Brain microvascular endothelial cell (primary cell): ENCODE measurements around the gene AQP6.

Experiments used
- DNase-seq: peaks from one replicate; pipeline ENCODE4 v3.0.0-alpha.2; 2020
- H3K27ac ChIP-seq: fragments of 250-450 bp; sonication (Bioruptor Pico); 2 replicates; pipeline ENCODE4 v1.5.1; 2020; ENCODE audit warnings: mild to moderate bottlenecking, moderate library complexity
- H3K27me3 ChIP-seq: fragments of 250-450 bp; sonication (Bioruptor Pico); replicated peaks from 2 replicates; pipeline ENCODE4 v1.5.1; 2020; ENCODE audit warnings: mild to moderate bottlenecking
- H3K36me3 ChIP-seq: fragments of 250-450 bp; sonication (Bioruptor Pico); replicated peaks from 2 replicates; pipeline ENCODE4 v1.5.1; 2020; ENCODE audit warnings: mild to moderate bottlenecking
- H3K4me3 ChIP-seq: 2 replicates; pipeline ENCODE4 v1.5.1; 2011; ENCODE audit warnings: low read depth, mild to moderate bottlenecking, control low read depth, low read length, moderate library complexity
- in situ Hi-C: cut with HindIII; loops from 2 replicates; pipeline ENCODE4 v1.10.0; 2017; ENCODE audit warnings: low sequenced_read_pairs, low pct_ligation_motif_present
- TF ChIP-seq, protein P1 (sequence below): IDR thresholded peaks from 2 replicates; pipeline ENCODE4 v1.5.1; 2011; ENCODE audit warnings: low read depth, mild to moderate bottlenecking, moderate library complexity, low read length, control low read depth, inconsistent platforms; ENCODE audit errors: missing control alignments

Gene AQP6

GRCh38 chr12:49956663-49957569, 15.8 kb upstream of the AQP6 start:
- no peaks in the 10 kb centered on the region for H3K36me3 ChIP-seq
- DNase-seq: no peak
- TF ChIP-seq, protein P1, sequence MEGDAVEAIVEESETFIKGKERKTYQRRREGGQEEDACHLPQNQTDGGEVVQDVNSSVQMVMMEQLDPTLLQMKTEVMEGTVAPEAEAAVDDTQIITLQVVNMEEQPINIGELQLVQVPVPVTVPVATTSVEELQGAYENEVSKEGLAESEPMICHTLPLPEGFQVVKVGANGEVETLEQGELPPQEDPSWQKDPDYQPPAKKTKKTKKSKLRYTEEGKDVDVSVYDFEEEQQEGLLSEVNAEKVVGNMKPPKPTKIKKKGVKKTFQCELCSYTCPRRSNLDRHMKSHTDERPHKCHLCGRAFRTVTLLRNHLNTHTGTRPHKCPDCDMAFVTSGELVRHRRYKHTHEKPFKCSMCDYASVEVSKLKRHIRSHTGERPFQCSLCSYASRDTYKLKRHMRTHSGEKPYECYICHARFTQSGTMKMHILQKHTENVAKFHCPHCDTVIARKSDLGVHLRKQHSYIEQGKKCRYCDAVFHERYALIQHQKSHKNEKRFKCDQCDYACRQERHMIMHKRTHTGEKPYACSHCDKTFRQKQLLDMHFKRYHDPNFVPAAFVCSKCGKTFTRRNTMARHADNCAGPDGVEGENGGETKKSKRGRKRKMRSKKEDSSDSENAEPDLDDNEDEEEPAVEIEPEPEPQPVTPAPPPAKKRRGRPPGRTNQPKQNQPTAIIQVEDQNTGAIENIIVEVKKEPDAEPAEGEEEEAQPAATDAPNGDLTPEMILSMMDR: no peak
- H3K4me3 ChIP-seq: no peak overlapping the region
- H3K27ac ChIP-seq: no peak overlapping the region
- H3K27me3 ChIP-seq: peaks cover 60% of the 10 kb centered on the region
- in situ Hi-C loops: loop anchor here (25.0 kb wide), 1 partner anchor 230 kb away; no protein-coding TSS in a partner anchor

DNA sequence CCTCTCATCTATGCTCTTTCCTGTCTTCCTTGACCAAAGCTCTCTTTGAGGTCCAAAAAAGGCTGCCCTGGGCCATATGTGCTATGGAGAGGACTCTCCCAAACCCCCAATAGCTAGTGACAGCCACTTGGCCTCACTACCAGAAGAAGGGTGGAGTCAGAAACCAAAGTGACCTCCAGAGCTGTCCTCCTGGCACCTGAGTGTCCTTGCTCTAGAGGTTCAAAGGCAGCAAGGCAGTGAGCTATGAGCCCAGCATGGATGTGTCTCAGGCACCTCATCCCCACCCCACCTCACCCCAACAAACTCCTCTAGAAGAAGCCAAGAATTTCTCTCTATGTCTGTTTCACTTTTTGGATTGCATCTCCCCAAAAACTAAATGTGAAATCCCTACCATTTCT, 15.2 kb upstream of the AQP6 start:
- in situ Hi-C loops: loop anchor here (25.0 kb wide), 1 partner anchor 230 kb away; no protein-coding TSS in a partner anchor

DNA sequence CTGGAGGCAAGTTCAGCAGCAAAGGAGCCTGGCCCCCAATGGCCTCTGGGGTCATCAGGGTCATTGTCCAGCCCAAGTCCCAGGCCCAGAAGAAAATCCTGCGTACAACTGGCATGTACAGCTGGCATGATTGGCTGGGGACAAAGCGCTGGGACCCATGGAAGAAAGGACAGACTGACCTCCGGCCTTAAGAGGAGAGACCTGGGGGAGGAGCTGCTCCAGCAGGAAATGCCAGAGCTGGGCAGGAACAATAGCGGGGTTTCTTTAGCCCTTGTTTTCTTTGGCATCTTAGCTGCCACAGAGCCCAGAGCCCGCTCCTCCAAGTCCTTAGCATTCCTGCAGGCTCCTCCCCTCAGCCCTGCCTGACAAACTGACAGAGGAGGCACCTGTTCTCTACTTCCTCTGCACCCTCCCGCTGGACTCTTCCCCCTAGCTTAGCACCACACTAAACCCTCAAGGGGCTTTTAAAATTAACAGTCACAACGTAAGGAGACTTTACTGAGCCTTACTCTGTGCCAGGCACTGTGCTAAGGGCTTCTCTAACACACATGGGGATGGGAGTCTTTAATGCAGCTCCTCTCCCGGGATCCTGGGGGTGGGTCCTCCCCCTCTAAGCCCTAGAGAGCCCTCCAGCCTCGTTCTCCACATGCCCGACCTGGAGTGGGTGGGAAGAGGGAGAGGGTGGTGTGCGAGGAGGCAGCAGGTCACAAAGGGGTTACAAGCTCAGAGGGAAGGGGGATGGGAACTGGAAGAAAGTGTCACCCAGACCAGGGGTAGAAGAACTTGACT, 12.9 kb upstream of the AQP6 start:
- no peaks in the 10 kb centered on the region for H3K36me3 ChIP-seq
- in situ Hi-C loops: loop anchor here (25.0 kb wide), 1 partner anchor 227 kb away; no protein-coding TSS in a partner anchor
- no peak overlapping the region for H3K4me3 ChIP-seq
- TF ChIP-seq, protein P1: no peak
- no peak overlapping the region for H3K27ac ChIP-seq
- peaks cover 66% of the 10 kb centered on the region for H3K27me3 ChIP-seq
- no peak for DNase-seq

More for the DNA sequence above, 15.2 kb upstream of the AQP6 start:
- Histone ChIP-seq H3K36me3 (no peaks in the 10 kb centered on the region), H3K27me3 (peaks cover 64% of the 10 kb centered on the region), H3K4me3 (no peak overlapping the region), H3K27ac (no peak overlapping the region)
- DNase-seq: no peak
- TF ChIP-seq, protein P1: no peak

DNA sequence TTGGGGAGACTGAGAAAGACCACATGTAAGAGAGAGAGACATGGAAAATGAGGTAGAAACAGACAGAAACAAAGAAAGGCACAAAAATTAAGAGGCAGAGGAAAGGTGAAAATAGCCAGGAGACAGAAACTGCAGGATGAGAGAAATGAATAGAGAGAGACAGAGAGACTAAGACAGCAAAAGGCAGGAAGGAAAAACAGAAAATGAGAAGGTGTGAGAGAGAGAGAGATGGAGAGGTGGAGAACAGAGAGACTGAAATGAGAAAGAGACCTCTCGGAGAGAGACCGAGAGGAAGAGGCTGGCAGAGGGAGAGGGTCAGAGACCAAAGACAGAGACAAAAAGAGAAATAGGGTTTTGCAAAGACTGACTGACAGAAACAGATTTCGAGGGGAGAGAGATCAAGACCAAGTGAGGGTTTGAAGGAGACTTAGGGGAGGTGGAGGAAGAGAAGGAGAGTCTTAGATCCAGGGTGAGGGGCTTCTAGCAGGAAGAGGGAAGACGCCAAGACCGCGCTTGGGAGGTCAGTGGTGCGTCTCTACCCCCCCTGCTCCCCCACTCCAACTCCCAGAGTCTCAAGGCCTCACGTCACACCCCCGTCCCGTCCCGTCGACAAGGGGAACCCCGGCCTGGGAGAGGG, 12.2 kb upstream of the AQP6 start:
- no peak overlapping the region for H3K4me3 ChIP-seq
- H3K27ac ChIP-seq: no peak overlapping the region
- in situ Hi-C loops: loop anchor here (25.0 kb wide), 1 partner anchor 227 kb away; no protein-coding TSS in a partner anchor
- no peak for DNase-seq
- no peaks in the 10 kb centered on the region for H3K36me3 ChIP-seq
- H3K27me3 ChIP-seq: peaks cover 59% of the 10 kb centered on the region
- TF ChIP-seq, protein P1: no peak

- TF ChIP-seq, protein P1: no peak
- H3K4me3 ChIP-seq: peak within 1 kb of the TSS; percentile 12
- no peak for DNase-seq
- H3K36me3 ChIP-seq: no peaks in the 10 kb centered on the region
- peaks cover 52% of the 10 kb centered on the region for H3K27me3 ChIP-seq
- in situ Hi-C loops: loop anchor here (25.0 kb wide), 1 partner anchor 226 kb away; no protein-coding TSS in a partner anchor
- H3K27ac ChIP-seq: no peak within 1 kb of the TSS
Measured at GRCh38 chr12:49961111-49961922, 11.4 kb upstream of the AQP6 start, which contains the start of gene AQP5. Gene AQP5, plus strand, starts transcription at chr12:49961872. Its CDS starts 146 bp downstream, at chr12:49962018.
